GM19351 (cell line): ENCODE data around the gene LRBA.
"Not testable (repeated sequence)": the region's sequence is repeated elsewhere in the genome, so short reads cannot be mapped to it uniquely, and the experiment has no call there.

Source experiments
- ATAC-seq: cut with Tn5 transposase; IDR thresholded peaks from one replicate; pipeline ENCODE4 v1.9.1; 2021; ENCODE audit warnings: mild to moderate bottlenecking, moderate library complexity; ENCODE audit not compliant: unreplicated experiment

The LRBA gene

DNA sequence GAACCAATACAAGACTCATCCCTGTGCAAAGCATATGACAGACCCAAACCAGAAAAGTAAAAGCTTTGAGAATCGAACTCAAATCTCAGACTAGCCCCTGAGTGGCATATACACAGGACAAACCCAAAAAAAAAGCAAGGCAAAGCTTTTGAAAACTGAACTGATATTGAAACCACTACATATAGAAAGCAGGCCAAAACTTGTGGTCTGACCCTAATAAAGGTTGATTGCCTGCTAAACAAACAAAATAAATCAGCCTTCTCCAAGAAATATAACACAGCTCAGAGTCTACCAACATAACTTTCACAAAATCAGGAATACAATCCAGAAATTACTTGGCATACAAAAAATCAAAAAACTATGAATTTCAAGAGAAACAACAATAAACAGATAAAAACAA, 40.3 kb downstream of the LRBA start:
- ATAC-seq: peak; percentile 58

GRCh38 chr4:150974252-150974640, 40.8 kb downstream of the LRBA start:
- ATAC-seq: no peak

DNA sequence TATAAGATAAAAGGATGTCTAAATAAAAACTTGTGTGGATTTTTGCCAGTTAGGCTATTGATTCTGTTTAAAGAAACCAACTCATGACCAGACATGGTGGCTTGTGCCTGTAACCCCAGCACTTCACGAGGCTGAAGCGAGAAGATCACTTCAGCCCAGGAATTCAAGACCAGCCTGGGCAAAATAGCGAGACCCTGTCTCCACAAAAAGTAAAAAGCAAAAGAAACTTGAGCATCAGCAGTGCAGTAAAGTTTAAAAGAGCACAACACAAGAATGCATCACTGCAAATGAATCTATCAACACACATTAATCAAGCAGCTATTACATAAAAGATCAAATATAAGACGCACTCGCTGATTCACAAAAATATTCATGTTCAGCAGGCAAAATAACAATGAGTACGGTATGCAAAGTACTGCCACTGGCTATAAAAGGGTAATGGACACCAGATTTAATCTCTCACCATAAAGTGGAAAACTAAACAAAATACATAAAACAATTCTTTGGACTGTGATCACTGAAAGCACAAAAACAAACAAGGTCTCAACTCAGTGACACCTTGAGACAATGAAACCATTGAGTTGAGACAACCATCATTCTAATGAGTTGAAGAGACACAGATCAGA, 41.3 kb downstream of the LRBA start:
- ATAC-seq: no peak

DNA sequence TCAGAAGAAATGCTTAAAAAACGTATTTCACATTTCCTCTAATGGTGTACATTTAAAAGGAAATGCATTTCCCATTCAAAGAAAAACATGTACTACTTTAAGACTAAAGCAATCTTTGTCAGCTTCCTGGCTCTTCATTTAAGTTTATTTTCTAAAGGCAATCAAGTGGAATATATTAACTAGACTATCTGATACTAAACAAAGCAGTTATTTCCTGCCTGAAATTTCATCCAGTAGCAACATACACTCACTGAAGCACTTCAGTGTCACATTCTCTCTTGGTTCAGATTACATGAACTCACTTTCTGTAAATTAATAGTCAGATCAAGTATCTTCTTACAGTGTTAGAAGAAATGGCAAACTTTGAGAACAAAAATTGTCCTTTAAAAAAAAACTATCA, 42.5 kb downstream of the LRBA start:
- ATAC-seq: no peak

DNA sequence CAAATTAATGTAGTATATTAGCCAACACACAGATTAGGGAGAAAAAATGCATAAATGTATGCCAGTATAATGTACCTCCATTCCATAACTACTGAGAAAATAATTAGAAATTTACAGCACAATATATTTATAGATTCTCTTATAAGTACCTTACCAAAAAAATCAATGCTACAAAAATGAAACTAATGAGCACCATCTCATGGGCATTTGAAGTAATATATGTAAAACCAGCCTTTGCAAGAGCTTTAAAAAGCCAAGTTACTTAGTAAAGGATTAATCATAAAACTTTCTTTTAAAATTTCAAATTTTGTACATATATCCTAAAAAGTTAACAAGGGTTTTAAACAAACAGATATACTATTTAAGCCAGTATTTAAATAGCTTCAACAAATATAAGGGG, 43.2 kb downstream of the LRBA start:
- no peak for ATAC-seq

DNA sequence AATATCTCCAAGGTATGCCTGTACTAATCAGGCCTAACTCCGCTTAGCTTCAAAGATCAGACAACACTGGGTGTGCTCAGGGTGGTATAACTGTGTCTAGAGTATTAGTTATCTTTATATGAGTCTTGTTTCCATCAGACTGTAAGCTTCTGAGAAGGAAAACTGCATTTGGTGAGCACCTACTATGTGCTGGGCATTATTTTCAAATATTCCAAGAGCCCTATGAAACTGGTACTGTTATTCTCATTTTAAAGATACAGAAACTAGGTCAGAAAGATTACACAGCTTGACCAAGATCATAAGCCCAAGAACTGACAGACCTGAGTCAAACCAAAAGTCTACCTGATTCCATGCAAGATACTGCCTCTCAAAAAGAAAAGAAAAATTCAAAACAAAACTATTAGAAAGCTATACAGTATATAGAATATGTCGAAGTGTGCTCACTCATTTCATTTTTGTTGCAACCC, 44.4 kb downstream of the LRBA start:
- ATAC-seq: peak; percentile 83

- no peak for ATAC-seq
These were observed 50.3 kb downstream of the LRBA start for GRCh38 chr4:150964754-150965153.

GRCh38 chr4:150963602-150964345, 51.3 kb downstream of the LRBA start:
- ATAC-seq: not testable (repeated sequence)

DNA sequence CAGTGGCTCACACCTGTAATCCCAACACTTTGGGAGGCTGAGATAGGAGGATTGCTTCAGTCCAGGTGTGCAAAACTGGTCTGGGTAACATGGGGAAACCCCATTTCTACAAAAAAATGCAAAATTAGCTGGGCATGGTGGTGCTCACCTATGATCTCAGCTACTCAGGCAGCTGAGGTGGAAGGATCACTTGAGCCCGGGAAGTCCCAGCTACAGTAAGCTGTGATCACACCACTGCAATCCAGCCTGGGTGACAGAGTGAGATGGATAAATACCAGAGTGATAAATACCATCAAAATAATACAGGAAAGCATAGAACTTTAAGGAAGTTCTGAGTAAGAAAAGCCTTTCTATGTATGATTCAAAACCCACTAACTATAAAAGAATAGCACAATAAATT, 52.8 kb downstream of the LRBA start:
- no peak for ATAC-seq

GRCh38 chr4:150961566-150961965, 53.5 kb downstream of the LRBA start:
- ATAC-seq: no peak

- ATAC-seq: peak; percentile 58
These were observed 54.3 kb downstream of the LRBA start for GRCh38 chr4:150960818-150961217.

DNA sequence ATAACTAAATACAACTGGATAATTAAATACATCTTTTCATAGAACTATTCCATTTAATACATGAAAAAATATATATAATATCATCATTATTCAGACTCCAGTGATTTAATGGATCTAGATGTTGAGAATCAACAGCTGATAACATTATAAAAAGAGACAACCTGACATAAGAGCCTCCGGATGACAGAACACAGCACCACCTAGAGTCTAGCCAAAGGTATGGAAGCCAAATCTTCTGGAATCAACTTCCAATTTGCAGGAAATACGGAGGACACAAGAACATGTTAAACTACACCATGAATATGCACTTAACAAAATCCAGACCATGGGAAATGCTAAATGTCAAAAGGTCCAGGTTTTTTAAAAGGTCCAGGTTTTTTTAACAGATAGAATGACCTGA, 55.0 kb downstream of the LRBA start:
- ATAC-seq: no peak

GRCh38 chr4:150957981-150958380, 57.1 kb downstream of the LRBA start:
- ATAC-seq: not testable (repeated sequence)

DNA sequence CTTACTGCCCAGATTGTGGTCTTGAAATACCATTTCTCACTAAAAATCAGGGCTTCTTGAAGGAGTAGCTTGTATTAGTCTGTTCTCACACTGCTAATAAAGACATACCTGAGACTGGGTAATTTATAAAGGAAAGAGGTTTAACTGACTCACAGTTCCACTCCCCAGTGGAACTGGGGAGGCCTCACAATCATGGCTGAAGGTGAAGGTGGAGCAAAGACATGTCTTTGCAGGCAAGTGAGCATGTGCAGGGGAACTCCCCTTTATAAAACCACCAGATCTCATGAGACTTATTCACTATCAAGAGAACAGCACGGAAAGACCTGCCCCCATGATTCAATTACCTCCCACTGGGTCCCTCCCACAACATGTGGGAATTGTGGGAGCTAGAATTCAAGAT, 58.0 kb downstream of the LRBA start:
- ATAC-seq: not testable (repeated sequence)

GRCh38 chr4:150953916-150954315, 61.2 kb downstream of the LRBA start:
- ATAC-seq: not testable (repeated sequence)

- ATAC-seq: no peak
These were observed 62.8 kb downstream of the LRBA start for GRCh38 chr4:150952167-150952845.

DNA sequence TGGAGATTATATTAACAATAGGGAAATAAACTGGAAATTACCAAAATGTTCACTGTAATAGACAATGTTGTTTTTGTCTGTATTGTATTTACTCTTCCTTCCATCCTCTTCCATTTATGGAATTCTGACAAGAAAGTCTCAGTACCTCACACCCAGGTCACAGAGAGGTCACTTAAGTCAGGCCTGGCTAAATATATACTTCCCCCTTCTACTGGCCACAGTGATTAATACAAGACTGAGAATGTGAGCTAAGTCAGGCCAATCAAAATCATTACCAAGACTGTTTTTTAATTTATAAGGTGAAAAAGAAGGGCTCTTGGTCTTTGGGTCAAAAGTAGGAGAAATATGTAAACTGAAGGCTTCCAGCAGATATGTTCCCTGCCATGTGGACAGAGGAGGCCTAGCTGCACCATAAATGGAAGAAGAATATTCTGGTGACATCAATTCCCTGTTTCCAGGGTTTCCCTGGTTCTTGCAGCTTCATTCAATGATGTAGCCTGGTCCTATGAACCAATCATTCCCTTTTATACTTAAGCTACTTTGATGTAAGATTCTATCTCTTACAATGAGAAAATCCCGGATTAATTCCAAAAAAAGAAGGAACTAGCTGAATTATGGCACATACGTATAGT, 64.3 kb downstream of the LRBA start:
- peak; percentile 88 for ATAC-seq

GRCh38 chr4:150949943-150950342, 65.1 kb downstream of the LRBA start:
- no peak for ATAC-seq

DNA sequence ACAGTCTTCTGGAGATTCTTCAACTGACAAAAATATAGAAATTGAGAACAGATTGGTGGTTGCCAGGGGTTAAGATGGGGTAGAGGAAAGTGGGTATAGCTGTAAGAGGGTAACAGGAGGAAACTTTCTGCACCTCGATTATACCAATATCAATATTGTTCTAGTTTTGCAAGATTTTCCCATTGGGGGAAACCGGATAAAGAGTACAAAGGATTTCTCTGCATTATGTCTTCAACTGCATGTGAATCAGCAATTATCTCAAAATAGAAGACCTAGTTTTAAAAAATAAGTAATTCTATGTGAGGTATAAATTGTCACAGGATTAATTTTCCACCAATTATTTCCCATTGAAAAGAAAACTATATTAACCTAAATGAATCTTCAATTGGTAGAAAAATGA, 65.7 kb downstream of the LRBA start:
- ATAC-seq: no peak

- ATAC-seq: no peak
These were observed 66.4 kb downstream of the LRBA start for GRCh38 chr4:150948710-150949109.

DNA sequence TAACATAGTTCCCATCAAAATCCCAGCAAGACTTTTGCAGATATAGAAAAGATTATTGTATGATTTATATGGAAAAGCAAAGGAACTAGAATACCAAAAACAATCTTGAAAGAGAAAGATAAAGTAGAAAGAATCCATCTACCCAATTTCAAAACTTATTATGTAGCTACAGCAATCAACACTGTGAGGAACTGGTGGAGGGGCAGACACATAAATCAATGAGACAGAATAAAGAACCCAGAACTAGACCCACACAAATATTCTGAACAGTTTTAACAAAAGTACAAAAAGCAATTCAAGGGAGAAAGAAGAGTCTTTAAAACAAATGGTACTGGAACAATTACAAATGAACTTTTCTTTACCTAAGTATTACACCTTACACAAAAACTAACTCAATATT, 67.0 kb downstream of the LRBA start:
- no peak for ATAC-seq

GRCh38 chr4:150944660-150945059, 70.4 kb downstream of the LRBA start:
- ATAC-seq: no peak
